Activated naive CD4-positive, alpha-beta T cell treated with anti-CD3 and anti-CD28 coated beads, Interleukin-2, amount 10 ng/mL, durations not matched to agents 7 days and 5 days (primary cell): ENCODE measurements around the gene GLOD5.

Source experiments
- CTCF ChIA-PET: fragments of 350-600 bp; sonication (Branson Sonifier 250); formaldehyde crosslinking; loops from one replicate; lab custom pipeline; 2021; ENCODE audit warnings: antibody characterized with exemption; lab: Charles Lee
- DNase-seq: peaks from one replicate; pipeline ENCODE4 v3.0.0-alpha.2; 2020
- H3K27ac Mint-ChIP-seq: one replicate; pipeline ENCODE4 v1.8.0; 2021; ENCODE audit warnings: mild to moderate bottlenecking, moderate library complexity, mixed read lengths
- H3K27me3 Mint-ChIP-seq: one replicate; pipeline ENCODE4 v1.8.0; 2021; ENCODE audit warnings: mild to moderate bottlenecking, mixed read lengths
- H3K36me3 Mint-ChIP-seq: one replicate; pipeline ENCODE4 v1.8.0; 2021; ENCODE audit warnings: mixed read lengths
- H3K4me1 Mint-ChIP-seq: one replicate; pipeline ENCODE4 v1.8.0; 2021; ENCODE audit warnings: mixed read lengths
- H3K4me3 Mint-ChIP-seq: one replicate; pipeline ENCODE4 v1.8.0; 2021; ENCODE audit warnings: mild to moderate bottlenecking, moderate library complexity, mixed read lengths
- H3K9me3 Mint-ChIP-seq: one replicate; pipeline ENCODE4 v1.8.0; 2021; ENCODE audit warnings: mixed read lengths

GLOD5 gene

GRCh38 chrX:48792219-48792618, 30.7 kb downstream of the GLOD5 start:
- H3K27ac Mint-ChIP-seq: no peak overlapping the region
- H3K4me3 Mint-ChIP-seq: no peak overlapping the region
- H3K4me1 Mint-ChIP-seq: peaks cover 22% of the 10 kb centered on the region
- DNase-seq: no peak
- no peaks in the 10 kb centered on the region for H3K9me3 Mint-ChIP-seq
- CTCF ChIA-PET: no interaction called here
- no peaks in the 10 kb centered on the region for H3K36me3 Mint-ChIP-seq
- peaks cover 35% of the 10 kb centered on the region for H3K27me3 Mint-ChIP-seq

GRCh38 chrX:48793935-48794334, 32.4 kb downstream of the GLOD5 start:
- H3K27ac Mint-ChIP-seq: no peak overlapping the region
- H3K4me3 Mint-ChIP-seq: no peak overlapping the region
- no peaks in the 10 kb centered on the region for H3K9me3 Mint-ChIP-seq
- CTCF ChIA-PET: no interaction called here
- peaks cover 18% of the 10 kb centered on the region for H3K27me3 Mint-ChIP-seq
- no peak for DNase-seq
- H3K36me3 Mint-ChIP-seq: no peaks in the 10 kb centered on the region
- peaks cover 16% of the 10 kb centered on the region for H3K4me1 Mint-ChIP-seq

GRCh38 chrX:48794340-48794910, 32.9 kb downstream of the GLOD5 start:
- Mint-ChIP-seq H3K27ac (no peak overlapping the region), H3K4me1 (peaks cover 12% of the 10 kb centered on the region)

GRCh38 chrX:48794911-48795515, 33.5 kb downstream of the GLOD5 start:
- no peaks in the 10 kb centered on the region for H3K9me3 Mint-ChIP-seq
- CTCF ChIA-PET: no interaction called here
- peaks cover 10% of the 10 kb centered on the region for H3K27me3 Mint-ChIP-seq

More at GRCh38 chrX:48794340-48794910, 32.9 kb downstream of the GLOD5 start:
- CTCF ChIA-PET: no interaction called here
- H3K36me3 Mint-ChIP-seq: no peaks in the 10 kb centered on the region
- H3K4me3 Mint-ChIP-seq: no peak overlapping the region
- no peaks in the 10 kb centered on the region for H3K9me3 Mint-ChIP-seq
- peaks cover 16% of the 10 kb centered on the region for H3K27me3 Mint-ChIP-seq
- no peak for DNase-seq

GRCh38 chrX:48798318-48798717, 36.8 kb downstream of the GLOD5 start:
- H3K9me3 Mint-ChIP-seq: no peaks in the 10 kb centered on the region
- peaks cover 20% of the 10 kb centered on the region for H3K4me1 Mint-ChIP-seq
- H3K4me3 Mint-ChIP-seq: no peak overlapping the region
- H3K36me3 Mint-ChIP-seq: peaks cover 7% of the 10 kb centered on the region
- no peak for DNase-seq
- H3K27ac Mint-ChIP-seq: no peak overlapping the region
- H3K27me3 Mint-ChIP-seq: peaks cover 4% of the 10 kb centered on the region
- CTCF ChIA-PET: no interaction called here

More at GRCh38 chrX:48794911-48795515, 33.5 kb downstream of the GLOD5 start:
- no peak overlapping the region for H3K4me3 Mint-ChIP-seq
- H3K27ac Mint-ChIP-seq: no peak overlapping the region
- DNase-seq: no peak
- no peaks in the 10 kb centered on the region for H3K36me3 Mint-ChIP-seq
- peaks cover 6% of the 10 kb centered on the region for H3K4me1 Mint-ChIP-seq

GRCh38 chrX:48800574-48801279, 39.2 kb downstream of the GLOD5 start:
- H3K27ac Mint-ChIP-seq: peak overlapping the region; percentile 97
- CTCF ChIA-PET: interaction anchor here (0.9 to 1.2 kb wide), 2 partner anchors 152 kb away, joined by 3 to 5 read pairs; no protein-coding TSS in a partner anchor
- peak; percentile 21 for DNase-seq
- peak overlapping the region; percentile 92 for H3K4me3 Mint-ChIP-seq
- H3K36me3 Mint-ChIP-seq: peaks cover 16% of the 10 kb centered on the region
- no peaks in the 10 kb centered on the region for H3K27me3 Mint-ChIP-seq
- peaks cover 22% of the 10 kb centered on the region for H3K4me1 Mint-ChIP-seq
- no peaks in the 10 kb centered on the region for H3K9me3 Mint-ChIP-seq

- Mint-ChIP-seq H3K27ac (peak within 1 kb of the TSS; percentile 97), H3K27me3 (no peaks in the 10 kb centered on the region), H3K9me3 (no peaks in the 10 kb centered on the region), H3K4me1 (peaks cover 22% of the 10 kb centered on the region), H3K36me3 (peaks cover 16% of the 10 kb centered on the region), H3K4me3 (peak within 1 kb of the TSS; percentile 92)
- CTCF ChIA-PET: interaction anchor here (0.6 to 0.9 kb wide), 2 partner anchors 141 to 153 kb away, joined by 3 read pairs; no protein-coding TSS in a partner anchor
- DNase-seq: peak; percentile 97
Observed at GRCh38 chrX:48801280-48802088, 39.9 kb downstream of the GLOD5 start, which contains the start of gene HDAC6. TSS of gene HDAC6 (plus strand) at chrX:48802067. CDS start at chrX:48802693, 626 bp downstream.

GRCh38 chrX:48802089-48802904, 40.8 kb downstream of the GLOD5 start:
- Mint-ChIP-seq H3K36me3 (peaks cover 20% of the 10 kb centered on the region), H3K4me3 (peak overlapping the region; percentile 92), H3K9me3 (no peaks in the 10 kb centered on the region), H3K4me1 (peaks cover 22% of the 10 kb centered on the region), H3K27me3 (no peaks in the 10 kb centered on the region), H3K27ac (peak overlapping the region; percentile 97)
- CTCF ChIA-PET: interaction anchor here (0.6 to 0.9 kb wide), 2 partner anchors 141 to 154 kb away, joined by 3 read pairs; no protein-coding TSS in a partner anchor
- DNase-seq: peak; percentile 82

- H3K36me3 Mint-ChIP-seq: peaks cover 20% of the 10 kb centered on the region
- peak overlapping the region; percentile 97 for H3K27ac Mint-ChIP-seq
- DNase-seq: no peak
- no peaks in the 10 kb centered on the region for H3K27me3 Mint-ChIP-seq
- peak overlapping the region; percentile 92 for H3K4me3 Mint-ChIP-seq
- CTCF ChIA-PET: no interaction called here
- no peaks in the 10 kb centered on the region for H3K9me3 Mint-ChIP-seq
- peaks cover 22% of the 10 kb centered on the region for H3K4me1 Mint-ChIP-seq
Observed at GRCh38 chrX:48802905-48803200, 41.3 kb downstream of the GLOD5 start.

GRCh38 chrX:48806081-48806480, 44.5 kb downstream of the GLOD5 start:
- Mint-ChIP-seq H3K4me3 (no peak overlapping the region), H3K27ac (peak overlapping the region; percentile 49), H3K4me1 (peaks cover 15% of the 10 kb centered on the region), H3K27me3 (no peaks in the 10 kb centered on the region), H3K9me3 (no peaks in the 10 kb centered on the region), H3K36me3 (peaks cover 18% of the 10 kb centered on the region)
- CTCF ChIA-PET: interaction anchor here (1.0 kb wide), 1 partner anchor 21 kb away, joined by 3 read pairs; no protein-coding TSS in a partner anchor
- DNase-seq: no peak

- no peak overlapping the region for H3K27ac Mint-ChIP-seq
- DNase-seq: no peak
- H3K9me3 Mint-ChIP-seq: no peaks in the 10 kb centered on the region
- CTCF ChIA-PET: no interaction called here
- H3K36me3 Mint-ChIP-seq: peaks cover 16% of the 10 kb centered on the region
- H3K27me3 Mint-ChIP-seq: no peaks in the 10 kb centered on the region
- no peak overlapping the region for H3K4me3 Mint-ChIP-seq
- H3K4me1 Mint-ChIP-seq: peaks cover 6% of the 10 kb centered on the region
Observed at GRCh38 chrX:48813644-48814043, 52.1 kb downstream of the GLOD5 start.

- no peaks in the 10 kb centered on the region for H3K9me3 Mint-ChIP-seq
- peaks cover 6% of the 10 kb centered on the region for H3K4me1 Mint-ChIP-seq
- H3K27ac Mint-ChIP-seq: no peak overlapping the region
- peaks cover 16% of the 10 kb centered on the region for H3K36me3 Mint-ChIP-seq
- no peaks in the 10 kb centered on the region for H3K27me3 Mint-ChIP-seq
- DNase-seq: no peak
- H3K4me3 Mint-ChIP-seq: no peak overlapping the region
- CTCF ChIA-PET: no interaction called here
Observed at GRCh38 chrX:48814722-48815121, 53.2 kb downstream of the GLOD5 start.

GRCh38 chrX:48815266-48815665, 53.7 kb downstream of the GLOD5 start:
- peaks cover 19% of the 10 kb centered on the region for H3K36me3 Mint-ChIP-seq

More at GRCh38 chrX:48815266-48815665, 53.7 kb downstream of the GLOD5 start:
- DNase-seq: no peak
- H3K4me3 Mint-ChIP-seq: no peak overlapping the region
- no peaks in the 10 kb centered on the region for H3K9me3 Mint-ChIP-seq
- H3K27me3 Mint-ChIP-seq: no peaks in the 10 kb centered on the region
- peaks cover 6% of the 10 kb centered on the region for H3K4me1 Mint-ChIP-seq
- peak overlapping the region; percentile 37 for H3K27ac Mint-ChIP-seq
- CTCF ChIA-PET: no interaction called here
